H9 (cell line): Measurements from ENCODE around the gene TMPRSS11A. TPM values are rescaled to one million over a fixed set of nuclear protein-coding genes. Genes with fewer than 3 reads are reported as not detected.

Experiments
- DNase-seq: peaks from one replicate; pipeline ENCODE4 v3.0.0-alpha.2; 2017
- H2AFZ ChIP-seq: one replicate; pipeline ENCODE4 v1.6.1; 2013; ENCODE audit warnings: mild to moderate bottlenecking, low read length, control low read depth, moderate library complexity
- H2AK5ac ChIP-seq: 2 replicates; pipeline ENCODE4 v1.6.1; 2013; ENCODE audit warnings: low read length, control low read depth, mixed read lengths; ENCODE audit not compliant: insufficient read length
- H2BK120ac ChIP-seq: one replicate; pipeline ENCODE4 v1.6.1; 2013; ENCODE audit warnings: low read depth, mild to moderate bottlenecking, low read length, control low read depth, inconsistent platforms; ENCODE audit not compliant: poor library complexity, severe bottlenecking
- H2BK12ac ChIP-seq: 2 replicates; pipeline ENCODE4 v1.6.1; 2013; ENCODE audit warnings: low read length, control low read depth, mixed read lengths, low read depth; ENCODE audit not compliant: insufficient read length
- H2BK15ac ChIP-seq: 2 replicates; pipeline ENCODE4 v1.6.1; 2013; ENCODE audit warnings: low read depth, low read length, control low read depth
- H2BK20ac ChIP-seq: one replicate; pipeline ENCODE4 v1.6.1; 2013; ENCODE audit warnings: low read depth, mild to moderate bottlenecking, low read length, control low read depth, inconsistent platforms; ENCODE audit not compliant: poor library complexity, severe bottlenecking
- H2BK5ac ChIP-seq: 2 replicates; pipeline ENCODE4 v1.6.1; 2013; ENCODE audit warnings: low read length, control low read depth, mixed read lengths; ENCODE audit not compliant: insufficient read length
- H3K14ac ChIP-seq: 2 replicates; pipeline ENCODE4 v1.6.1; 2013; ENCODE audit warnings: low read length, control low read depth; ENCODE audit not compliant: insufficient read depth
- H3K18ac ChIP-seq: 2 replicates; pipeline ENCODE4 v1.6.1; 2013; ENCODE audit warnings: low read depth, mild to moderate bottlenecking, mixed read lengths, low read length, control low read depth; ENCODE audit not compliant: insufficient read length
- H3K23ac ChIP-seq: 2 replicates; pipeline ENCODE4 v1.6.1; 2013; ENCODE audit warnings: low read length, control low read depth, mixed read lengths, low read depth; ENCODE audit not compliant: insufficient read length
- H3K23me2 ChIP-seq: 2 replicates; pipeline ENCODE4 v1.6.1; 2013; ENCODE audit warnings: low read depth, mild to moderate bottlenecking, mixed read lengths, low read length, control low read depth; ENCODE audit not compliant: insufficient read length, poor library complexity, severe bottlenecking
- H3K27ac ChIP-seq: 2 replicates; pipeline ENCODE4 v1.5.1; 2013; ENCODE audit warnings: low read length, control low read depth, mixed read lengths, low read depth; ENCODE audit not compliant: insufficient read length
- H3K27me3 ChIP-seq: 2 replicates; pipeline ENCODE4 v1.6.1; 2013; ENCODE audit warnings: low read length, control low read depth, inconsistent platforms; ENCODE audit not compliant: insufficient read depth
- H3K4ac ChIP-seq: 2 replicates; pipeline ENCODE4 v1.6.1; 2013; ENCODE audit warnings: low read depth, mild to moderate bottlenecking, control low read depth, inconsistent platforms, low read length, moderate library complexity
- H3K4me1 ChIP-seq: 2 replicates; pipeline ENCODE4 v1.6.1; 2013; ENCODE audit warnings: low read length, control low read depth, inconsistent platforms; ENCODE audit not compliant: insufficient read depth
- H3K4me2 ChIP-seq: 2 replicates; pipeline ENCODE4 v1.6.1; 2013; ENCODE audit warnings: low read length, control low read depth, mixed read lengths; ENCODE audit not compliant: insufficient read length, insufficient read depth
- H3K56ac ChIP-seq: 2 replicates; pipeline ENCODE4 v1.6.1; 2013; ENCODE audit warnings: low read depth, mild to moderate bottlenecking, mixed read lengths, low read length, control low read depth; ENCODE audit not compliant: insufficient read length
- H3K79me1 ChIP-seq: 2 replicates; pipeline ENCODE4 v1.6.1; 2013; ENCODE audit warnings: low read depth, mild to moderate bottlenecking, moderate library complexity, low read length, control low read depth, inconsistent platforms; ENCODE audit not compliant: insufficient read depth, poor library complexity, severe bottlenecking
- H3K79me2 ChIP-seq: 2 replicates; pipeline ENCODE4 v1.6.1; 2013; ENCODE audit warnings: low read length, control low read depth, inconsistent platforms; ENCODE audit not compliant: insufficient read depth
- H3K9ac ChIP-seq: 2 replicates; pipeline ENCODE4 v1.6.1; 2013; ENCODE audit warnings: low read length, control low read depth, mixed read lengths; ENCODE audit not compliant: insufficient read length; ENCODE audit errors: extremely low read depth
- H3K9me3 ChIP-seq: one replicate; pipeline ENCODE4 v1.6.1; 2013; ENCODE audit warnings: low read depth, low read length, inconsistent platforms; ENCODE audit not compliant: control insufficient read depth
- H3T11ph ChIP-seq: one replicate; pipeline ENCODE4 v1.6.1; 2013; ENCODE audit warnings: mild to moderate bottlenecking, low read length, control low read depth, inconsistent platforms
- H4K20me1 ChIP-seq: one replicate; pipeline ENCODE4 v1.6.1; 2013; ENCODE audit not compliant: control insufficient read depth, insufficient read length, insufficient read depth
- H4K5ac ChIP-seq: 2 replicates; pipeline ENCODE4 v1.6.1; 2013; ENCODE audit warnings: low read depth, mild to moderate bottlenecking, mixed read lengths, low read length, control low read depth; ENCODE audit not compliant: insufficient read length
- H4K8ac ChIP-seq: replicated peaks from 2 replicates; pipeline ENCODE4 v1.6.1; 2013; ENCODE audit warnings: low read length, control low read depth, mixed read lengths, low read depth; ENCODE audit not compliant: insufficient read length
- H4K91ac ChIP-seq: 2 replicates; pipeline ENCODE4 v1.6.1; 2013; ENCODE audit warnings: low read depth, mild to moderate bottlenecking, moderate library complexity, mixed read lengths, low read length, control low read depth; ENCODE audit not compliant: insufficient read length
- H3K27ac Mint-ChIP-seq, 3 experiments: 2 replicates in 2 of 3; 3 replicates in 1 of 3; pipeline ENCODE4 v1.8.0; 2020 to 2021; ENCODE audit warnings: mixed read lengths in 3 of 3, mild to moderate bottlenecking in 1 of 3, moderate library complexity in 1 of 3
- H3K27me3 Mint-ChIP-seq: 2 replicates; pipeline ENCODE4 v1.8.0; 2021; ENCODE audit warnings: low read depth, mild to moderate bottlenecking, moderate library complexity, mixed read lengths
- H3K36me3 Mint-ChIP-seq, 3 experiments: 2 replicates in 2 of 3; 3 replicates in 1 of 3; pipeline ENCODE4 v1.8.0; 2020 to 2021; ENCODE audit warnings: low read depth in 3 of 3, mixed read lengths in 3 of 3; ENCODE audit not compliant: insufficient read depth in 1 of 3
- H3K4me1 Mint-ChIP-seq, 2 experiments: 2 replicates each; pipeline ENCODE4 v1.8.0; 2020; ENCODE audit warnings: mixed read lengths in 2 of 2
- H3K4me3 Mint-ChIP-seq, 2 experiments: 2 replicates in 1 of 2; 3 replicates in 1 of 2; pipeline ENCODE4 v1.8.0; 2020 to 2021; ENCODE audit warnings: mild to moderate bottlenecking in 2 of 2, mixed read lengths in 2 of 2, moderate library complexity in 1 of 2
- H3K9me3 Mint-ChIP-seq, 2 experiments: 2 replicates in 1 of 2; 3 replicates in 1 of 2; pipeline ENCODE4 v1.8.0; 2020; ENCODE audit warnings: mild to moderate bottlenecking in 2 of 2, mixed read lengths in 2 of 2, moderate library complexity in 1 of 2
- CTCF ChIP-seq: fragments of 200-600 bp; sonication (generic); conservative IDR thresholded peaks from 3 replicates; pipeline ENCODE4 v1.8.0; 2021; ENCODE audit warnings: antibody characterized with exemption, mild to moderate bottlenecking
- WGBS: extraction: QIAGEN DNeasy Blood & Tissue Kit; methylation state at CpG from one replicate; pipeline ENCODE4 v1.1.7; 2013; ENCODE audit warnings: missing lambda C conversion rate, low lambda C conversion rate, mixed read lengths; ENCODE audit not compliant: insufficient read length; ENCODE audit errors: extremely low coverage; 5-methylcytosine and 5-hydroxymethylcytosine counted together
- total RNA-seq: library from RNA; stranded (reverse); gene quantifications from 2 replicates; pipeline ENCODE4 v1.2.1, GENCODE V29; 2021

Gene TMPRSS11A
- total RNA-seq, 1 experiment from 2014 or later, result not detected

GRCh38 chr4:67874986-67875385 is 88.3 kb downstream of the TMPRSS11A start:
- no peaks in the 10 kb centered on the region for H3K36me3 Mint-ChIP-seq
- no peak overlapping the region for H3K23ac ChIP-seq
- H2AFZ ChIP-seq, result no peak overlapping the region

More at GRCh38 chr4:67874986-67875385, 88.3 kb downstream of the TMPRSS11A start:
- Mint-ChIP-seq H3K4me3 (no peak overlapping the region), H3K27ac (peak overlapping the region in 2 of 3 experiments; percentile 43 to 58; a peak in 2 of 7 replicates), H3K9me3 (no peaks in the 10 kb centered on the region), H3K27me3 (no peaks in the 10 kb centered on the region), H3K4me1 (peaks cover 6 to 9% of the 10 kb centered on the region in 2 experiments)
- Histone ChIP-seq H4K91ac (no peak overlapping the region), H3K56ac (no peak overlapping the region), H3K79me2 (no peaks in the 10 kb centered on the region), H4K8ac (no peak overlapping the region), H2BK5ac (no peak overlapping the region), H2BK20ac (no peak overlapping the region), H2BK120ac (no peak overlapping the region), H2BK15ac (no peak overlapping the region), H3K18ac (no peak overlapping the region), H3K27me3 (no peaks in the 10 kb centered on the region), H4K20me1 (no peaks in the 10 kb centered on the region), H3K79me1 (no peaks in the 10 kb centered on the region), H3T11ph (no peak overlapping the region), H3K4me2 (no peak overlapping the region), H2BK12ac (no peak overlapping the region), H3K4ac (no peak overlapping the region), H3K9me3 (no peaks in the 10 kb centered on the region), H3K27ac (no peak overlapping the region), H3K4me1 (no peaks in the 10 kb centered on the region), H3K9ac (no peak overlapping the region), H4K5ac (no peak overlapping the region), H2AK5ac (no peak overlapping the region), H3K14ac (no peak overlapping the region), H3K23me2 (no peaks in the 10 kb centered on the region)
- no CpG with 5 or more reads among the region's 2 CpGs for WGBS
- DNase-seq, result no peak
- TF ChIP-seq CTCF, result no peak
